IPS DF 4.7 (cell line): ENCODE results near the gene MAGI1.

Source experiments
- DNase-seq: peaks from one replicate; pipeline ENCODE4 v3.0.0-alpha.2; 2013; ENCODE audit warnings: low spot score; ENCODE audit errors: extremely low read depth

Gene MAGI1

DNA sequence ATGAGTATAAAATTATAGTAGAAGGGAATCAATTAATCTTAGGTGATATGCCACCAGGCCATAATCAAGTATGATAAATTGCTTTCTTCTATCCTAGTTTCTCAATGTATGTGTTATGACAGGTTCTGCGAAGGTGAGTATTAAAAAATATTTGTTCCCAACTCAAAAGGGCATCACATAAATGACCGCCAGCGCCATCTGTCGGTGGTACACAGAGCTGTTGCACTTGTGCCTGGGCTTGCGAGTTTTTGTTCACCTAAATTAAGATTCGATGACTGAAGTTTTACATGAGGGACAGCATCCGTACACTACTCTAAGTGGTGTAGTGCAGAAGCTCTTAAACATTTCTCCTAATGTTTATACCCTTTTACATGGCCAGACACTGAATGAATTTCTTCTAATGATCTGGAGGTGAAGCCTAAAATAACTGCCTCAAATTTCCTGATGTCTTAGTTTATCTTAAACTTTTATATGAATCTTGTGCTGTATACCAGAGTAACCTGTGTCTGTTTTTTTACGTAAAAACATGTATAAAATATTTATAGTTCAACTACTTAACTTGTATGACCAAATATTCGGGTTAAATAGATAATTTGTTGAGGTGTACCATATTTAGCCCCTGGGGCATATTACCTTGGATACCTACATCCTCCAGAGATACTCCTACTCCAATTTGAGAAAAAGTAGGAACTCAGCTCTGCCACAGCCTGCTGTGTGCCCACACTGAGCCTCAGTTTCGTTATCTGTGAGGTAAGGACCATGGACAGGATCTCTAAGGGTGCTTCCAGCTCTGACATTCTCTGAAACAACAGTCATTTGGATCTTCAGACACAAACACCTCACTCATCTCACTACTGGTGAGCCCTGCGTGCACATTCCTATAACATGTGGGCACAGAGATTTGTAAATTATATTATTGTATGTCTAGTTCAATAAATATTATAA lies 365.6 kb downstream of the MAGI1 start:
- peak; percentile 22 for DNase-seq

DNA sequence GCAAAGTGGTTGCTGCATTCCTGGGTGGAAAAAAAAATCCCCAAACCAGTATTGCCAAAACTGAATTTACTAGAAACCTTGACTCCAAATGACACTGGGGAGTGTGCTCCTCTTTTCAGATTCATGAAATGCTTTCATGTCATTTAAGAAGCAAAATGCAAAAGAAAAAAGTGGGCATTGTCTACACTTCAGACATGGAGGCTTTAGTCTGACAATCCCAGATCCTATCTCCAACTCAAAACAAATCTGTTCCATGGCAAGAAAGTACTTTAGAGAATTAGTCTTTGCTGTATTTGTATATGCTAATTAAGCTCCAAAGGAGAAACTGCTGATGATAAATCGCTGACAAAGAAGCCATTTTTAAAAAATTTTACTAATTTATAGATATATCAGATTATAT lies 366.7 kb downstream of the MAGI1 start:
- no peak for DNase-seq

DNA sequence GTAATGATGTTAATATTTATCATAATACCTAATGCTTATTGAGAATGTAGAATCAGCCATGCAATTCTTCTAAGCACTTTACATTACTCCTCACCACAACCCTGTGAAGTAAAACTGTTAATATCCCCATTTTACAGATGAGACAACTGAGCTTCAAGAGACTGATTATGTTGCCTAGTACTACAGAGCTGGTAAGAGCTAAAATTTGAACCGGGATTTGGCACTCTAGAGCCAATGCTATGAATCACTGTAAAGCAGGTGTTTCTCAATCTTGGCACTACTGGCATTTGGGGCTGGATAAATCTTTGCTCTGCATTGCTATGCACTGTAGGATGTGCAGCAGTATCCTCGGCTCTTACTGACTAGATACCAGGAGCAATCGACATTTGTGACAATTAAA lies 367.7 kb downstream of the MAGI1 start:
- DNase-seq = no peak

DNA sequence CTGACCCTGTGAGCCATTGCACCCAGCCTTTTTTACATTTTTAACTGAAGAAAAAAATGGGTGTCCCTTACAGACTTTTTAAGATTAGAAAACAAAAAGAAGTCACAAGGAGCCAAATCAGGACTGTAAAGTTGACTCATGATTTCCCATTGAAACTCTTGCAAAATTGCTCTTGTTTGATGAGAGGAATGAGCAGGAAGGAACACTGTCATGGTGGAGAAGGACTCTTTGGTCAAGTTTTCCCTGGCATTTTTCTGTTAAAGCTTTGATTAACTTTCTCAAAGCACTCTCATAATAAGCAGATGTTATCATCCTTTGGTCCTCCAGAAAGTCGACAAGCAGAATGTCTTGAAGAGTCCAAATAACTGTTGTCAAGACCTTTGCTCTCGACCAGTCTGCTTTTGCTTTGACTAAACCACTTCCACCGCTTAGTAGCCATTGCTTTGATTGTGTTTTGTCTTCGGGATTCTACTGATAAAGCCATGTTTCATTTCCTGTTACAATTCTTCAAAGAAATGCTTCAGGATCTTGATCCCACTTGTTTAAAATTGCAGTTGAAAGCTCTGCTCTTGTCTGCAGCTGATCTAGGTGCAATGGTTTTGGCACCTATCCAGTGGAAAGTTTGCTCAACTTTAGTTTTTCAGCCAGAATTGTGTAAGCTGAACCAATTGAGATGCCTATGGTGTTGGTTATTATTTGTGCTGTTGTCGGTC lies 369.4 kb downstream of the MAGI1 start:
- no peak for DNase-seq

DNA sequence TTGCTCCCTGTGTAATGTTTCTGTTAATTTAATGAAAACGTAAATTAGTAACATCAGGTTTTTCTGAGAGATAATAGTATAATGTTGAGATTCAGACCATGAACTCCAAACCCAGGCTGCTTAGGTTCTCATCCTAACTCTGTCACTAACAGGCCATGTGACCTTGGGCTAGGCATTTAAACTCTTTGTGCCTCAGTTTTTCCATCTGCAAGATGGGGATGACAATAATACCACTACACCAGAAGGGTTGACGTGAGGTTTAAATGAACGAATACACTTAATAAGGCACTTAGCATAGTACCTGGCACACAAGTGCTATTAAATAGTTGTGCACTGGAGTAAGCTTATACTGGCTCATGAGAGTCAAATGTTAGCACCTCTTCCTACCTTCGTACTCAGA lies 370.8 kb downstream of the MAGI1 start:
- no peak for DNase-seq

DNA sequence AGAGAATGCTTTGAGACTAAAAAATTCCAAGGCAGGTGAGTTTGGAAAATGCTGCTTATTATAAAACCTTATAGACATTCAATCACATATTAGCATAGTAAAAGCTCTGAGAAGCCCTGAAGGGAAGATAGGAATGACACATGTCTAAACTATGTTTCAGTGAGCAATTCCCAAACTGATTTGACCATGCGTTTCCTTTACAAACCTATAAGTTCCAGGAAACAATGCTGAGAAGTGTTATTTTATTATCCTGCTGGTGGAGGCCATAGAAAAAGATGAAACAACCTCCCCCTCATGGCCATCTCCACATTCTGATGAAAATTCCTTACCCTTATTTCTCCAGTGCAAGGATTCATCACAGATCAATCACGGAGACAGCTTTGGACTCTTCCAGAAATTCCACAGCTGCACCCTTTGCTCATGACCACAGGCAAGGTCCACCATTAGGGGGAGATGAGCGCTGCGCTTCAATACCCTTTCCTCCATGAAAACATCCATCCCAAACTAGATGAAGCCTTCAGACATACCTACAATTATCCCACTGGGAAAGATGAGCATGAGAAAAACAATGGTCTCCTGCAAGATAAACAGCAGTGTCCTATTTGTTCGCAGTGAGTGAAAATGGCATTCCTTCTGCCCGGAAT lies 372.1 kb downstream of the MAGI1 start:
- no peak for DNase-seq

DNA sequence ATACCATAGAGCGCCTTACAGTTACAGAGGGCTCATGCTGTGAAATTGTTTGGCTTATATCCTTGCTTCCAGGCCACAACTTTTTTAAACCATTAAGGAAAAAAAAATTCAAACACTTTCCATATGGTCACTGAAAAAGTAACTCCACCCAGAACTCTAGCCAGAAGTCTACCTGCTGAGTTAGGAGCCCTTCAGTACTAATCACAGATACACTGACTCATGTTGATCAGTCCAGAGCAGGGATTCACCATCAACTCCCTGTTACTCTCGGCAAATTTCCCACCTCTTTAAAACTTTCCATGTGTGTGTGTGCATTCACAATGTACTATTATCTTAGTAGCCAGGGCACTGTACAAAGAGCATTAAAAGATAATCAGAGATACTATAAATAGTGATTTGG lies 372.8 kb downstream of the MAGI1 start:
- DNase-seq = no peak

DNA sequence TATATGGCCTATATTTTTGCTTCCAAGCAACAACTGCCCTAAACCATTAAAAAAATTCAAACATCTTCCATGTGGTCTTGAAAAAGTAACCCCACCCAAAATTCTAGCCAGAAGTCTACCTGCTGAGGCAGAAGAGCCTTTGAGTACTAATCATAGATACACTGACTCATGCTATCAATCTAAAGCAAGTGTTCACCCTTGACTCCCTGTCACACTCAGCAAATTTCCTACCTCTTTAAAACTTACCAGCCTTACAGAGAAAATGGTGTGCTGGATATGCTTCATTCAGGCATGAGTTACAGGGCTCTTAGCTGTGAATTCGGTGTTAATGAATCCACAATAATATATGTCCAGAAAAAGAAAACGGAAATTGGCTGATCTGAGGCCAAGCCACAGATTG lies 373.8 kb downstream of the MAGI1 start:
- no peak for DNase-seq

DNA sequence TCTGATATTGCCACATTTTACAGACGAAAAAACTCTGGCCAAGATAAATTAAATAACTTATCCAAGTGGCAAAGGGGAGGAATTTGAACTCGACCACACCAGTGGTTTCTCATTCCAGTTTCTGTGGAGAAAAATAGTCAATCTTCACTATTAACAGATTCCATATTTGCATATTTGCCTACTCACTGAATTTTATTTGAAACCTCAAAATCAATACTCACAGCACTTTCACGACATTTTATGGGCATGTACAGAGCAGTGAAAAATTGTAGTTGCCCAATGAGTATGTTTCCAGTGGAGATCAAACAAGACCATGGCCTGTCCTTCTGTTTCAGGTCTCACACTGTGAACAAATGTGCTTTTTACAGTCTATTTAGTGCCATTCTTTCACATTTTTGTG lies 374.3 kb downstream of the MAGI1 start:
- DNase-seq = no peak

DNA sequence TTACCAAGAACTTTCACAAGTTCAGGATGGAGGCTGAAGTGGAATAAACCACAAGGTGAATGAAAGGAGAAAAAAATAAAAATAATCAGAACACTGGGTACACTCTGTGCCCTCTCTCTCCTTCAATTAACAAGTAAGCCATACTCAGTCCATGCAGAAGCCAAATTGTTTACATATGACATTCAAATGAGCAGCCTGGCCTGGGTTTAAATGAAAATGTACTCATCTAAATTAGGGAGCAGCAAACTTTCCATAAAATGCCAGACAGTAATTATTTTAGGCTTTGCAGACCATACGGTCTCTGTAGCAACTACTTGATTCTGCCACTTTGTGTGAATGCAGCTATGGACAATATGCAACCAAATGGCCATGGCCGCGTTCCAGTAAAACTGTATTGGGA lies 376.6 kb downstream of the MAGI1 start:
- no peak for DNase-seq

DNA sequence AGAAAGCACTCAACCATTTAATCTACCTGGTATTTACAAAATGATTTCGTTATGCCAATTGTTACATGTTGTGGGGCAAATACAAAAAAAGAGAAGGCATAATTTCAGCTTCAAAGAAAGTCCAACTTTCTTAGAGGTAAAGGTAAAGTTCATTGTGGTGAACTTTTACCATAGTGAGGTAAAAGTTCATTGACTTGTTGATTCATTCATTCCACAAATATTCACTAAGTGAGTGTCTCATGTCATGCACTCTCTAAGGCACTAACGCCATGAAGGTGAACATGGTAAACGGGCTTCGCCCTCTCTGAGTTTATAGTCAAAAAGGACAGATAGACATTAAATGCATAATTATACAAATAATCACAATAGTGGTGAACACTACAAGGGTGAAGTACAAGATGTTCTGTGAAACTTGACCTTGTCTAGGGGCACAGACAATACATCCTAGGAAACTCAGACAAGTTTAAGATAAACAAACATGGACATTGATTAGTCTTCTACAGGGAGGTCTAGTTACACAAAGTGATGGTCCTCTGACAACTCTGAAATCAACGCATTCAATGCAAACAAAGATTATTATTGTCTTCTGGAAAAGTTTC lies 378.6 kb downstream of the MAGI1 start:
- no peak for DNase-seq

DNA sequence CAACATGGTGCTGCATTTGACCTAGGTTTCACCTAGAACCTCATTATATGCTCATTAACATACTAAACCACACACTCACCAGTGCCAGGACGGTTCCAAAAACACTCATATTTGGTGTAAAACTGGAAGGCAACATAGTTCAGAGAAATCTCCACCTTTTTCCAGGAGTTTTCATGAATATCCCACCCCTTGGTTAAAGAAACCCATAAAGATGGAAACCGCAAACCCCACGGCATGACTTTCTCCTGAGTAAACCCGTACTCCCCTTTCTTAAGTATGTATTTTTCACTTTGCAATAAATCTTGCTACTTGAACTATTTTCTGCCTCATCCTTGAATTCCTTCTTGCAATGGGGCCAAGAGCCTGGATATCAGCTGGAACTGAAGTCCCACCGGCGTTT lies 379.3 kb downstream of the MAGI1 start:
- no peak for DNase-seq

DNA sequence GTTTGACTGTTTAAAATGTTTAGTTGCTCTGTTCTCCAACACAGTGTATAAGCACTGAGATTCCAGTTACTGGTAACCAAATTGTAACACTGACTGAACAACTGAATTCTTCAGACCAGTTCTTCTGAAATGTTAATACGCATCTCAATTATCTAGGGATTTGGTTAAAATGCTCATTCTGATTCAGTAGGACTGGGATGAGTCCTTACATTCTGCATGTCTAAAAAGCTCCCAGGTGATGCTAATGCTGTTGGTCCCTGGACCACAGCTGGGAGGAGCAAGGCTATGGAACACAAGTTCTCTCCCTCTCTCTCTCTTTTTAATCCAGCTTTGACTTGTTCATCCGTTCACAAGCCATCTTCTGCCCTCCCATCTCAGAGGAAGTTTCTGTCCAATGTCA lies 380.3 kb downstream of the MAGI1 start:
- no peak for DNase-seq

DNA sequence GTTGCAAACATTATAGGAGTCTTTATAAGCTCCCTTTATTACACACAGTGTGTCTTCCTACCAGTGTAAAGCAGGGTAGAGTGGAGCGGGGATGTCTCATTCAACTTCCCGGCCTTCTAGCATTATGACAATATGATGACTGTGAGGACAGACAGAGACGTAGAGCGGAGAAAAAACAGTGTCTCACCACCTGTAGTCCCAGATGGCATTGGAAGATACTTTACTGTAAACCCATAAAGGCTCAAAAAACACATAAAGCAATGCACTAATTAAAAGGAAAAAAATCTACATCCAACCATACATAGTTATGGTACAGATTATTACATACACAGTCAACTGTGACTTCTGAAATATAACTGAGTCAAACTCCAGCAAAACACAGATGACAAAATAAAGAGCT lies 383.7 kb downstream of the MAGI1 start:
- DNase-seq = no peak

DNA sequence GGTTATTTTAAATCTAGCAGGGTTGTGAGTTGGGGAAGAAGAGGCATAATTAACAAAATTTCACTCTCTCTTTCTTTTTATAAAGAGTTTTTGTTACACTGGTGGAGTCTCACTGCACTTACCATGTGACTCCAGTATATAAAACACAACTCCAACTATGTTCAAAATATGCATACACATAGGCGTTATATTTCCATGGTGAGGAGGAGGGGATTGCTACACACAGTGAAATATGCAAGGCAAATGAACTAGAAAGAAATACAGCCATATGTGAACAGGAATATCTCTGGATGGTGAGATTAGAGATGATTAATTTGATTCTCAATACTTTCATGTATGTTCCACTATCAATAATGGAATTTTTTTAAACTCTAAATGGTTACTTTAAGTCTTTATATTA lies 385.0 kb downstream of the MAGI1 start:
- DNase-seq = no peak

DNA sequence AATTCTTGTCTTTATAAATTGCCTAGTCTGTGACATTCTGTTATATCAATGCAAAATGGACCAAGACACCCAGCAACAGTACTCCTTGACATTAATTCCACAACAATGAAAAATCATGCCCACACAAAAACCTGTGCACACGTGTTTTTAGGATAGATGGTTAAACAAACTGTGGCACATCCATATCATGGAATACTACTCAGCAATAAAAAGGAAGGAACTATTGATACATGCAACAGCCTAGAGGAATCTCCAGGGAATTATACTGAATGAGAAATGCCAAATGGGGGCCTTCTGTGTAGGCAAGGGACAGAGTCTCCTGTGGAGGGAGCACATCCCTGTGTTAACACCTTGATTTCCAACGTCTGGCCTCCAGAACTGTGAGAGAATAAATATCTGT lies 388.5 kb downstream of the MAGI1 start:
- DNase-seq = no peak

DNA sequence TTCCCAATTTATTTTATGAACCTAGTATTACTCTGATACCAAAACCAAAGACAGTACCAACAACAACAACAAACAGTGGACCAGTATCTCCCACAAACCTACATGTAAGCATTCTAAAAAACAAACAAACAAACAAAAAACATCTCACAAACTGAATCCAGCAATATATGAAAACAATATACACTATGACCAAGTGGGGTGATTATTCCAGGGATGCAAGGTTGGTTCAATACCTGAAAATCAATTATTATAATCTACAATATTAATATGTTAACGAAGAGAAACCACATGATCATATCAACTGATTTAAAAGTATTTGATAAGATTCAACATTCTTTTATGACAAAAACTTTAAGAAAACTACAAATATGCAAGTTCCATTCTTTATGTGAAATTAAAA lies 391.3 kb downstream of the MAGI1 start:
- DNase-seq = no peak

DNA sequence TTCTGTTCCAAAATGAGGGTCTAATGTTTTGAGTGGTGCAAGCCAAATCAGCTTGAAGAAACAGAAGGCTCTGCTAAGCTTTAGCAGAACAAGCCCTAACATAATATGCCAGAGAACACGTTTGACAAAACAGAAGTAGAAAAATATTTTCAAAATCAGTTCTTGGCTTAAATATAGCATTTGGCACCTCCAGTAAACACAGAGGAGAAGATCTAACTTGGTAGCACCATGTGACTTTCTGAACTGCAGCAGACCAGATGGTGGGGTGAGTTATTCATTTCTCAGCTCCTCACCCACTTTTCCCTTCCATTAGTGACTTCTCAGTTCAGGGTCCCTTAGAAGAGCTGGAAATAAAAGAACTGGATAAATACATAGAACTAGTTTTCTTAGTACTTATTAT lies 395.8 kb downstream of the MAGI1 start:
- no peak for DNase-seq

DNA sequence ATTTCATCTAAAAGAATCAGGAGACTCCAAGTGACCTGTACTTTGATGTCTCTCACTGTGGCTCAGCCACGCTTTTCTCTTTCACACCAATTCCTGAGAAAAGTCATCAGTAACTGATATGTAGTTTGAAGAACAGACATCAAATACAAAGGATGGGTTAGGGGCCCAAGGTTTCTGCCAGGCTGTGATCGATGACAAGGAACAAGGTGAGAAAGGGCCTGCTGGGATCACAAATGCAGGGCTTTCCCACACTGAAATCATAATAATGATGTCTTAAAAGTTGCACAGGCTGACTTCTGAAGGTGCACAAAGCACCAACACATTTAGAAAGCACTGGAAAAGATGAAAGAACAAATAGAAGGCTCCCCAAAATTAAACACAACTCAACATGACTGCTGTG lies 396.9 kb downstream of the MAGI1 start:
- no peak for DNase-seq

DNA sequence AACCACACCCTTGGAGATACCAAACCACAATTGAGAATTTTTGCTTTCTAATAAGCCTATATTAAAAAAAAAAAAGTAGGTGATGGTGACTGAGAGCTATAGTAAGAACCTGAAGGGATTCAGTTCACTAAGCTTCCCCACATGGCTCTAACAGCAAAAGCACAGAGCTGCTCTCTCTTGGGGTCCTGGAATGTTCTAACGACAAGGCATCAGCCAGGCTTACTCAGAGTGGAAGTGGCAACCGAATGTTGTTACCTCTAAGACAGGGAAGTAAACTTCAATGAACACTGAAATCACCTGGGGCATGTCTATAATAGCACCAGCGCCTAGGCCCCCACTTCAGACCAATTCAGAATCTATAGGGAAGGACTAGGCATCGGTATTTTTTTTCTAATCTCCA lies 397.7 kb downstream of the MAGI1 start:
- no peak for DNase-seq

DNA sequence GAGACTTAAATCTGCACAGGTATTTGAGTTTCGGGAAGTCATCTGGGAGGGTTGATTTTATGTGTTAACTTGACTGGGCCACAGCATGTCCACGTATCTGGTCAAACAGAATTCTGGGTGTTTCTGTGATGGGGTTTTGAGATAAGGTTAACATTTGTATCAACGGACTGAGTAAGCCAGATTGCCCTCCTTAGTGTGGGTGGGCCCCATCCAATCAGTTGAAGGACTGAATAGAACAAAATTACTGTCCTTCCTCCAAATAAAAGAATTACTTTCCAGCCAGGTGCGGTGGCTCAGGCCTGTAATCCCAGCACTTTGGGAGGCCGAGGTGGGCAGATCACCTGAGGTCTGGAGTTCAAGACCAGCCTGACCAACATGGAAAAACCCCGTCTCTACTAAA lies 399.3 kb downstream of the MAGI1 start:
- DNase-seq = no peak

DNA sequence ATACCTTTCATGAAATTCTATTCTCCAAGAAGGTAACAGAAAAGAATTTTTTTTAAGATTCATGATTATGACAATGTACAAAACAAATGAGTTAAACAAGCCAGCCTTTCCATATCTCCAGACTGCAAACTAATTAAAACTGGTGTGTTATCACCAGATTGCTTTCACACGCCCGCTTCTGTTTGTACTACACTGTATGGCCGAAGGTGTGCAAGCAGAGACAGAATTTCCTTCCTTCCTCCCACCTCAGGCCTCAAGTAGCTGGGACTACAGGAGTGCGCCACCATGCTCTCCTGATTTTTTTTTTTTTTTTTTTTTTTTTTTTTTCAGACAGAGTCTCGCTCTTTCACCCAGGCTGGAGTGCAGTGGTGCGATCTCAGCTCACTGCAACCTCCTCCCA lies 400.4 kb downstream of the MAGI1 start:
- no peak for DNase-seq
